Kidney glomerular epithelial cell (primary cell): ENCODE measurements around the gene SZT2.
A peak's percentile ranks its signal among the peaks of the same experiment; 100 is the strongest.
"Not testable (repeated sequence)": the region's sequence is repeated elsewhere in the genome, so short reads cannot be mapped to it uniquely, and the experiment has no call there.

Source experiments
- DNase-seq: peaks from one replicate; lab custom pipeline; 2025; lab: John Stamatoyannopoulos, UW

SZT2 gene

DNA sequence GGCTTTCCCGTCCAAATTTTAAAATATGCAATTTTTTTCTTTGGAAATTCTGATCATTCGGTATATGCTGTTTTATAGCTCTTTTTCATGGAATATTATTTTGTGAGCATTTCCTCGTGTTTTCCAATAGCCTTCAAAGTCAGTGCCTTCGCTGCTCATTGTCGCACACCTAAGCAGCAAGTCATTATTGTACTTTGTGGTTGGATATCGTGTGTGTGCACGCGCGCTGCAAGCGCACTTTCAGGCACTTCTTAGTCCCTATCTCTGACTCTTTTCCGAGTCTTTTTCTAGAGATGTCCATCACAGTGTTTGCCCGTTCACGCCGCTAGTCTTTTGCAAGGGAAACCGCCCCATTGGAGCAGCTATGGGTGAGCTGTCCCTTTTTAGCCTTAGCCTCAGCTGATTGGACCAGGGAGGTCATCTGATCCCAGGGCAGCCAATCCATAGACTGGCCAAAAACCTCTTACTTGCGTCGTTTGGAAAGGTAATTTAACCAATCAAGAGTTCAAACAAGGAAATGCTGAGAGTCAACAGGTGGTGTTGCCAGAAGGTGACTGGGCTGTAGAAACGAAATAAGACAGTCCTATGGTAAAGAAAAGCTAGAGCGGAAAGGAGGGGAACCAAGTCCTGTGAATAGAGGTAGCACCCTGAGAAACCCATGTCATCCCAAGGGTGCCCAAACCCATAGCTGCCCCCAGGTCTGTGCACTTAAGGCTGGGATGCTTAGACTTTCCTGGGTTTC, 64.7 kb downstream of the SZT2 start:
- peak; percentile 76 for DNase-seq

DNA sequence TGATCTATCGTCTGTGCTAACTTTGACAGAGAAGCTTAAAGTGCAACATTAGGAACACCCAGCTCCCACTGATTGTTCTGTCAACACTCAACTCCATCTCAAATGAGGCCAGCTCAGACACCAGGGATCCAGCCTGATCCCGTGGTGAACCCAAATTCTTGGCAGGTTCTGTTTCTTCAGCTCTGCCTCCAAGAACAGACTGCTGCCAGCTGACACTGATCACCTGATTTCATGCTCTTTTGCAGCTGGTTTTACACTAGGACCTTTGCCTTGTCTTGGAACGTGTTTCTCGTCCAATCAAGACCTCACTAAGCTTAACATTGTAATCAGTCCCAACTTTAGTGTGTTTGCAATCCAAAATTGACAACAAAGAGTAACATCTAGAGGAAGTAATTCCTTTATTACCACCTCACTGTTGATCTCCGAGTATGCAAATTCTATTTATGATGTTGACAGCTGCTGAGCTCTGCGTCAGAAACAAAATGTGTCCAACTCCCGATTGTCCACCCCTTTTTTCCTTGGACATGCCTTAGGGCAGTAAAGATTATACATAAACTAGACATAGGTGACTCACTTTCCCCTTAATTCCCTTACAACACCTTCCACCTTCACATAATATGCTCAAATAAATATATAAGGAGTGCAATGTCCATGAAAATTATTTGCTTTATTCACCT, 65.7 kb downstream of the SZT2 start:
- DNase-seq = no peak

GRCh38 chr1:43458379-43458778, 68.7 kb downstream of the SZT2 start:
- not testable (repeated sequence) for DNase-seq

GRCh38 chr1:43460988-43461693, 71.4 kb downstream of the SZT2 start:
- DNase-seq = no peak

- no peak for DNase-seq
Measured at GRCh38 chr1:43463479-43463878, 73.8 kb downstream of the SZT2 start.

- DNase-seq = no peak
Measured at GRCh38 chr1:43464681-43465504, 75.2 kb downstream of the SZT2 start.

DNA sequence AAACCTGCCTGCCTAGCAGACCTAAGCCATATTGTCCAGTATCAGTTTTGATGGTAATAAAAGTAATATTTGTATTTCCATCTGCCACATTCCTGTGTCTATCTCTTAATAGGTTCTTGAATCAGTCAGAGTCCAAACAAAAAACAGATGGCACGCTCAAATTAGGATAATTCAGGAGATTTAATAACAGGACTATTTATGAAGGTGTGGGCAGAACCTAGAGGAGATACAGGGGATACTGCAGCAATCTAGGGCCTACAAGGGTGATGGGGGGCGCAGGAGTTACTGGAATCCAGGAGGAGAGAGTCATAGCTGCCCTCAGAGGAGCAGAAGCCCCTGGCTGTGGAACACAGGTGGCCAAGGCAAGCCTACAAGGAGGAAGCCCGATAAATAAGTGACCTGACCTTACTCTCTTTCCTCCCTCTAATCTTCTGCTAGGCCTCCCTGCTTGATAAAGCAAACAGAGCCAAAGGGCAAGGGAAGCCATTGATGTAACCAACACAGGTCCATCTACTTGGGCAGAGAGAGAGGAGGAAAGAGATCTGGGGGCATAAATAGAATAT, 75.9 kb downstream of the SZT2 start:
- DNase-seq = no peak

GRCh38 chr1:43466403-43466802, 76.7 kb downstream of the SZT2 start:
- DNase-seq = no peak

DNA sequence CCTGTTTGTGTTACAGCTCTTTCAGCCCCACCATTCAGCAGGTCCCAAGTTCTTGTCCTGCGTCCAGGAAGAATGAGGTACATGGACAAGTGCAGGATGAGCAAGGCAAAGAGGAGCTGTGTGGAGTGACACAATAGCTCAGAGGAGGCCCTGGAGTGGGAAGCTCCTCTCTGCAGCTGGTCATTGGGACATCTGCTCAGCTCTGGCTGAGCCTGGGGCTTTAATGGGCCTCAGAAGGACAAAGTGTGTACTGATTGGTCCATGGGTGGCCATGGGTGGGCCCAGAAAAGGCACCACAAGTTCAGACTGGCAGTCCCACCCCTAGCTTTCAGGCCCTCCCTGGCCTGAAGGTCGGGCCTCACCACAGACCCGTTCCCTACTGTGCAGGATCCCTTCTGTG, 78.7 kb downstream of the SZT2 start:
- DNase-seq = no peak

GRCh38 chr1:43469932-43470331, 80.2 kb downstream of the SZT2 start:
- DNase-seq = no peak

DNA sequence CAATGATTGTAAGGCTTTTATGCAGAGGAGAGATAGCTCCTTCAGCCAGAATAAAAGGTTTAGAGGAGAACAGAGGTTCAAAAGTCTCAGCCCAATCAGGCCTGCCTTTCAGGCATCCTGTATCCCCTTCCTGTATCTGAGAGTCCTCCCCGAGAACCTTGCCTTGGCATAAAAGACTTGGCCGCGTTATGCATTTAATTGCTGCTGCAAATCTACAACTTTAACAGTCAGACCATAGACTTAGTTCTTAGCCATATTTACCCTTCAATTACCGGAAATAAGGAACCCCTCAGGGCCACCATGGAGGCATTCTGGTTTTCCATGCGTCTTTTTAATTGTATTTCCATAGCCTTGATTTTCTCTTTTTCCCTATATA, 82.4 kb downstream of the SZT2 start:
- no peak for DNase-seq

GRCh38 chr1:43472463-43473151, 82.9 kb downstream of the SZT2 start:
- DNase-seq = peak; percentile 87

DNA sequence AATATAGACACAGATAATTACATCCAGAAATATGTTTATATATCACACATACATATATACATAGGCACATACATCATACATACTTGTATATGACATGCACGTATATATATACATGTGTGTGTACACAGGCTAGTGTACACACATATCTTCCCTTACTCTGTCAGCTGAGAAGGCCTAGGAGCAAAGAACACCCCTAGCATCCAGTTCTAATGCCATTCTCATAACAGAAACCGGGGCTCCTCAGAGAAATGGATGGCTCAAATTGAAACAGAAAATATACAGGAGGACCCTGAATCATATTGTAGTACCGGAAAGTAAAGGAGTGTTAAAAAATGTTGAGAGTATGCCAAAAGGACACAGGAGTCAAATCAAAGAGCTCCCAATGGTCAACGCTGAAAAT, 83.8 kb downstream of the SZT2 start:
- no peak for DNase-seq

DNA sequence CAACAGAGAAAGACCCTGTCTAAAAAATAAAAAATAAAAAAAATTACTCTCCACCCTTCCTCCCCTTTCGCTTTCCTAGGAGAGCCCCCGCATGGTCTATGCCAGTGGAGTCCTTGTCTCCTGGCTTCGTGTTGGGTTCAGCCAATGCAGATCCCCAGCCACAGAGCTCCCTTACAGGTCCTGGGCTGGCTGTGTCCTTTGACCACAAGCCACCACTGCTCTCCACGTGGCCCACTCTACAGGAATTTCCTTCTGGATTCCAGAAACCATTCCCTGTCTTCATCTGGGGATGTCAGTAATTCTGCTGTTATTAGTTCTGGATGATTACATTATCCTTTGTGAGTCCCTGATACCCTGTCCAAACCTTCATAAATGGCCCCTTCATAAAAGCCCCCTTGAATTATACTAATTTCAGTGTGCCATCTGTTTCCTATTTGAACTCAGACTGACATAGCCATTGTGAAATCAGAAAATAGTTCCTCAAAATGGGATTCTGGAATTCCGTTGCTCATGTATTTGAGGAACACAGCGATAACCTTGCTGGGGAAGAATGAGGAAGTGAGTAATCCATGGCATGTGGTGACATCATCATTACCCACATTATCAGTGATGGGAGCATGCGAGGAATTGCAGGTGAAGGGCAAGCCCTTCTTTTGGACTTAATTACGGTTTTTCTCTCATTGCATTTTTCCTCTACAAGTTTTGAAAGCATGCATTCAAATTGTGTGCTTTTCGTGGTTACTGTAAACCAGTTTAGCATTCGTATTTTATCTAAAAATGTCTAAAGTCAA, 86.1 kb downstream of the SZT2 start:
- peak; percentile 39 for DNase-seq

DNA sequence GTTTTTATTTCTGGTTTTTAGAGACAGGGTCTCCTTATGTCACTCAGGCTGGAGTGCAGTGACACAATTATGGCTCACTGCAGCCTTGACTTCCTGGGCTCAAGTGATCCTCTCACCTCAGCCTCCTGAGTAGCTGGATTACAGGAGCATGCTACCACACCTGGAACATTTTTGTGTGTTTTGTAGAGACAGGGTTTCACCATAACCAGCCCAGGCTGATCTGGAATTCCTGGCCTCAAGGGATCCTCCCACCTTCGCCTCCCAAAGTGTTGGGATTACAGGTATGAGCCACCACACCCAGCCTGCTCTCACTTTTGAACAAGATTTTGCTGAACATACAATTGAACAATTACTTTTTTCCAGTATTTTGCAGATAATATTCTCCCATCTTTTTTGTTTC, 88.0 kb downstream of the SZT2 start:
- DNase-seq = no peak

DNA sequence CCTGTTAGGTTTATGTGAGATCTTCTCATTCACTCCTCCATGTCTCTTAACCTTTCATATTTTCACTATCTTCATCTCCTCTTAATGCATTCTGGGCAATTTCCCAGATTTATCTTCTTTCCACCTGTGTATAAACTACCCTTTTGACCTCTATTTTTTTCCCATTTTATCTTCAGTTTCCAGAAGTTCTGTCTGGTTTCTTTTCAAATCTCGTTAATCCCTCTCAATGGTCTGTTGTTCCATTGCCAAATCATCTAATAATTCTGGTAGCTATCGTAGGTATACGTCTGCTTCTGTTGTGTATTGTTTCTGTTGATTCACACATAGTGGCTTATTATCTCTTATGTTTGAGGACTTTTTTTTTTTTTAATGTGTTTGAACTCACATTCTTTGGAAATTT, 89.7 kb downstream of the SZT2 start:
- no peak for DNase-seq

DNA sequence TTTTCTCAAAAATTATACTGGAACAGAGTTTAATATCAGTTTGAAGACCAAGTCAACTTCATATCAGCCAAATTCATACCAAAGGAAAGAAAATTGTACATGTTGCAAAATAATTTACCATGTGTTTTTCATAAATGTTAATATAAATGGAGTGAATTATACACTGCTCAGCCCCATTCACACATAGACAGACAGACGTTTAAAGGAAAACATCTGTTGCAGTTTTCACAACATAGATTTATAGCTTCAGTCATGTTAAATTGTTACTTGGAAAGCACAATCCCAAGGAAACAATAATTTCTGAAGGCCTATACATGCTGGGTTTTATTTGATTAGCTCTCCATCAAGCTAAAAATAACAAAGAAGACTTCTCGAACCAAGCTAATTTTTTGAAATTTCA, 91.8 kb downstream of the SZT2 start:
- DNase-seq = no peak

GRCh38 chr1:43482215-43482614, 92.5 kb downstream of the SZT2 start:
- no peak for DNase-seq

DNA sequence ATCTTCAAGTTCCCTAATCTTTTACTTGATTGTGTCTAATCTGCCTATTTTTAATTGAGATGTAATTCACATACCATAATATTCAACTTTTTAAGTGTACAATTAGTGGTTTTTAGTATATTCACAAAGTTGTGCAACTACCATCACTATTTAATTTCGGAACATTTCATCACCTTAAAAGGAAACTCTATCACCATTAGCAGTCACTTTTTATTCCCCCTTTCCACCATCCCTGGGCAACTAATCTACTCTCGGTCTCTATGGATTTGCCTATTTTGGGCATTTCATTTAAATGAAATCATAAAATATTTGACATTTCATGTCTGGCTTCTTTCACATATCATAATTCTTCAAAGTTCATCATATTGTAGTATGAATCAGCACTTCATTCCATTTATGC, 94.7 kb downstream of the SZT2 start:
- DNase-seq = no peak

DNA sequence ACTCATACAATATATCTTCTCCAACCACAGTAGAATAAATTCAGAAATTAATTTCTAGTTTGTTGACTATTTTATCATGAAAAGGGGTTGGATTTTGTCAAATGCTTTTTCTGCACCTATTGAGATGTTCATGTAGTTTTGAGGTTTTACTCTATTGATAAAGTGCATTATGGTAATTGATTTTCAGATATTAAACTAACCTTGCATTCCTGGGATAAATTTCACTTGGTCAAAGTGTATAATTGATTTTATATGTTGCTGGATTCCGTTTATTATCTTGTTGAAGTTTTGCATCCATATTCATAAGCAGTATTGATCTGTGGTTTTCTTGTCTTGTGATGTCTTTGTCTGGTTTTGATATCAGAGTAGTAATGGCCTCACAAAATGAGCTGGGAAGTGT, 98.5 kb downstream of the SZT2 start:
- DNase-seq = no peak

DNA sequence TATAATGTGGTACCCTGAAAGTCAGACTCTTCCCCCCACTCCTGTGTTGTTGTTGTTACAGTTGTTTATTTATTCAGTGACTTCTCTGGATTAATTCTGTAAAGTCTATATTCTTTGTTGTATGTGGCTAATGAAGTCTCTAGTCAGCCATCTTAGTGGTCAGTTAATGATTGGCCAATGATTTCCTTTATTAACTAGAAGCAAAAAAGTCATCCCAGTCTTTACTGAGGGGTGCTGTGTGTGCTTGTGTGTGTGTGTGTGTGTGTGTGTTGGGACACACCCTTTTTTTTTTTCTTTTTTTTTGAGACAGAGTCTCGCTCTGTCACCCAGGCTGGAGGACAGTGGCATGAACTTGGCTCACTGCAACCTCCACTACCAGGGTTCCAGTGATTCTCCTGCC, 101.4 kb downstream of the SZT2 start:
- DNase-seq = peak; percentile 3
